NCI-H2227 treated with DMSO at 0.1 percent for 48 hours (cell line): ENCODE results near the gene MEN1.

Source experiments
- DNase-seq: peaks from one replicate; lab custom pipeline; 2025; lab: John Stamatoyannopoulos, UW

Gene MEN1

DNA sequence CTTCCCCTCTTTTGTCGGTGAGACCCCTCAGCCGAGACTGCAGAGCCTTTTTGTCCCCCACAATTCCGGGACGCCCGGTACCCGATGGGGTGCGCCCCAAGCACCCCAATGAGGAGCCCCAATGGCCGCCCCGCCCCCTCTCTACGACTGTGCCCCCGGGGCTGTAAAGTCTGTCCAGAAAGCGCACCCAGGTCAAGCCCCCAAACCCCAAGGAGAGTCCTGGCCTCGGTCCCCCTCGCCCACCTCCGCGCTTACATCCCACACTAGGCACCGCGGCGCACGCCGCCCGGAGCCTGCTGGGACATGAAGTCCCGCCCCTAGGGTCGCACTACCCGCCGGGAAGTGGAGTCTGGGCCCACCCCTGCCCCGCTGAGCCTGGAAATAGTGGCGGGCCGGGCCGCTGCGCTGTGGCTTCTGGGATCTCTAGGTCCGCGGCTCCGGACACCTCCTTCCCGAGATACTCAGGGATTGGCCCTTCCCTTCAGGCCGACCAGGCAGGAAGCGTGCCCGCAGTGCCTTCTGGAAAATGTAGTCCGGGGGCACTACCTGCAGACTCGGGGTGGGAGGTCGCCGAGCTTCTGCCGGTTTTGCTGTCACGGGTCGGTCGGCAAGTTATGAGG, at the start of gene MEN1:
TSS of gene MEN1 (minus strand) at position 281 of the 620 bp plus-strand sequence. CDS start 442 bp downstream, outside the sequence.
- DNase-seq, result peak; percentile 98

- no peak for DNase-seq
Observed at GRCh38 chr11:64859542-64860414, 49.4 kb upstream of the MEN1 start.

DNA sequence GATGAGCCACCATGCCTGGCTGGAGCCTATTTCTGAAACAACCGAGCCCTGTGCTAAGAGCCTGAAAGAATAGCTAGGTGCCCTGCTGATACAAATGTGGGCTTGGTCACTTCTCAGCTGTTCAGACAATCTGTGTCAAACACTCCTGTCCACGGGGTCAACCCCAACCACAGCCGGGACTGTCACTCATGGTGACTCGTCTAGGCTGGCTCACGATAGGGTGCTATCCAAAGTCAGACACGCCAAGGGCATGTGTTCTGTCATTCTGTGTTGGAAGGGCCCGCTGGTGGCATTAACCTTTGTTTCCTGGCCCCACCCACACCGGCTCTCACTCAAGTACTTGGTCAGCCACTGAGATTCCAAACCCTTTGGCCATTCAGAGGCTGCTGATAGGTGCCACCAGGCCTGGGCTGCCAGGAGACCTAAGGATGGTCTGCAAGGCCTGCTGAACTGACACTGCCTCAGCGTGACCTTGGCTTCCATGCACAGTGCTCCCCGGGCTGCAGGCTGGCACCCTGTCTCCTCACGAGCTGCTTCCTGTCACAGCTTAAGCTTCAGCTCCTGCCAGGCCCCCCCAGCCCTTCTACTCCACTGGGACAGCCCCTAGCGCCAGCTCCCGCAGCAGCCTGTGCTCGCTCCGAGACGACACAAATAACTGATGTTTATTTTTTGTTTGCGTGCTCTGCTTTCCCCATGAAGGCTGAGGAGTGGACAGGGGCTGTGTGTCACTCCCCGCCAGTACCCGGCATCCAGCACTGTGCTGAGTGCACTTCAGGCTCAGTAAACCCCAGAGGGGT, 48.3 kb upstream of the MEN1 start:
- no peak for DNase-seq

GRCh38 chr11:64857485-64857884, 47.1 kb upstream of the MEN1 start:
- DNase-seq, result no peak

- DNase-seq, result no peak
Observed at GRCh38 chr11:64856382-64857227, 46.3 kb upstream of the MEN1 start.

DNA sequence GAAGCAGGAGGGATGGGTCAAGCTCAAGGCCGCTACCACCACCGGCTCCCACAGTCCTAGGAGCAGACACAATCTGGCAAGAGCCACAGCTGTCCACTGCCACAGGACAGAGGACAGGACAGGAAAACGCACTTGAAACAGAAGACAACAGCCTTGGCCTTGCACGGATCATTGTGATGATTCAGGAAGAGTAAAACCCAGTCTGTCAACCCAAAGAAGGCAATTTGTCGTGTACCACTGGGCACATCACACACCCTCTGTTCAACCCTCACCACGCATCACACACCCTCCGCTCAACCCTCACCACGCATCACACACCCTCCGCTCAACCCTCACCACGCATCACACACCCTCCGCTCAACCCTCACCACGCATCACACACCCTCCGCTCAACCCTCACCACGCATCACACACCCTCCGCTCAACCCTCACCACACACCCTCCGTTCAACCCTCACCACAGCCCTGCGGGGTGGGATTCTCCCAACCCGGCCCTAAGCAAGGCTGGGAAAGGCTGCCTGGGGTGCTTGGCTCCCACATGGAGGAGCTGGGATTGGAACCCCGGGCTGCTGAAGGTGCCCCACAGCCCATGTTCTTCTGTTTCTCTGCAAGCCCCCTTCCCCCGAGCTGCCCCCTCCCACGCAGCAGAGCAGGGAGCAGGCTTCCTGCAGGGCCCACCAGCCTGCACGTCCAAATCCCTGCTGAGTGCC, 45.4 kb upstream of the MEN1 start:
- DNase-seq, result no peak

DNA sequence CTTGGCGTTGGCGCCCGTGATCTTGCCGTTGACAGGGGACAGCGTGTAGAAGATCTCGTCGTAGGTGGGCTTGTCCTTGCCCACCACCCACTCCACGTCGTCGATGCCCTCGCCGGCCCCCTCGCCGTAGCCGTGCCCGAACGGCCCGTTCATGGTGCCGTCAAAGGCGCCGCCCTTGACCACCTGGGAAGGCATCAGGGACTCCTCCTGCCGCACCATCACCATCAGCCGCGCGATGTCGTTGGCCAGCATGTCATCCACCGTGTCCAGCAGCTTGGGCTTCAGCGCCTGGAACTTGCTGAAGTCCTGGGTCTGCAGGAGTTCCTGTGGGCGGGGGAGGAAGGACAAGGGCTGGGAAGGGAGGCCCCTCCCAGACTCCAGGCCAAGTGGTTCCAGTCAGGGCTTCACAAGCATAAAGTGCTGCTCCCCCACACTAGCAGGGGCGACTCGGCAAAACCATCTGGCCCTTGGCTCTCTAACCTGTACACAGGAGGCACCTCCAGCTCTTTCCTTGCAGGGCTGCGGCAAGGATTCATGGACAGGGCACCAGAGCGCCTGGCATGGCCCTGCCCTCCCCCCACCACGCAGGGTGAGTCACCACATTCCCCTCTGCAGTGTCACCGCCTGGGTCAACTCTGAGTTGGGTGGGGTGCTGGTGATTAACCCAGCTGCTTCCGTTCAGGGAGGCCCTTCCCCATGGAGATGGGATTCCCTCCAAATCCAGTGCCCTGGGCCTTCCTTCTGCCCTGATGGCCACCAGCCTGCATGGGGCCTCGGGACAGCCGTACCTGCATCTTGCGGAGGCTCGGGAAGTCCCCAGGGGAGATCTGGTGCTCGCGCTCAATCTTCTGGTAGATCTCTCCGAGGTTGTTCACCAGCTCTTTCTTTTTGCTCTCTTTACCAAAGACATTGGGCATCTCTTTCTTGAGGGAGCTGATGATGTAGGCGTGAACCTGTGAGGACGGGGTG, 44.5 kb upstream of the MEN1 start:
- no peak for DNase-seq

GRCh38 chr11:64854157-64854533, 43.8 kb upstream of the MEN1 start:
- DNase-seq, result no peak

GRCh38 chr11:64853709-64854108, 43.4 kb upstream of the MEN1 start:
- DNase-seq, result no peak

DNA sequence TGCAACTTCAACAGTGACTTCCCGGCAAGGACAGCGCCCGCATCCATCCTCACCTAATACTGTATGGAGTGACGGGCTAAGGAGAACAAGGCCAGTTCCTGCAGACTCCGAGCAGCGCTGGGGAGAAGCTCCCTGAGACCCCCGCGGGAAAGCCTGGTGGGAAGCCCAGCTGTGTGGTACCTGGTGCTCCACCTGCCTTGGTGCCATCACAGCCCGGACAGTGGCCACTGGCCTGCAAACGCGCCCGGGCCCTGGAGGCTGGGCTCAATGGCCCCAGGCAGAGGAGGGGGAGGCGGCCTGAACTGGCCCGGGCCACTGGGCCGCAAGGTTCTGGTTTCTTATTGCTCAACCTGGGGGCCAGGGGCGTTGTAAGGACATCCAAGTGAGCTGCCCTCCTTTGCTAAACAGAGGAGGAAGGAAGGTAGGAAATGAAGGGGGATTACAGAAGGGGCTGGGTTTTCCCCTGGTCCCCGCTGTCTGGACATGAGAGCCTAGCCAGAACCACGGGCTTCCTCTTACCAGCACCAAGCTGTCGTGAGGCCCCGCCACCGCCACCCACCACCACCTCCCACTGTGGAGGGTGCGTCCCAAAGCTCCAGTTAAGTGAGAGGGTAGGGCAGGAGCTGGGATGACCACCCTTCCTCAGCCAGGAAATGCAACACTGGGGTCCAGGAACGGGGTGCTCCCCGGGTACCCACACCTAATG, 42.6 kb upstream of the MEN1 start:
- DNase-seq, result no peak

DNA sequence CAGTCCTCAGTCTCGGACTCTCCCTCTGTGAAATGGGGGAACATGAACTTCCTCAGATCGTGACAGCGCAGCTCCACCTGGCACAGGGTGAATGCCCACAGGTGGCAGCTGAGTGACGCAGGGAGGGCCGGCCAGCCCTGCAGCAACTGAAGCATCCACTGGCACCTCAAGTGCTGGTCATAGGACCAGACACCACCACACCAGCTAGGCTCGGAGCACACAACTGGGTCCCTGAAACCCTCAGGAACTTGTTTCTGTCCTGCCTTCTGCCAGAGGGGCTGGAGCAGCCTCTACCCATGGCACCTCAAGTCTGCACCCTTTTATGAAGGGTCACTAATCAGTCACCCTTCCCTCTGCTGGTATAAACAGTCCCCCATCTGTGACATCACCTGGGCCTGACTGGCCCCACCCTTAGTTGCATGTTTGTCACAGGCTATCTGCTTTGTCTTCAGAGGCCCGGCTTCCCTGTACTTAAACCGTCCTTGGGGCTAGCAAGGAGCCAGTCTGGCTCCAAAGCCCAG, 41.5 kb upstream of the MEN1 start:
- no peak for DNase-seq

- no peak for DNase-seq
Observed at GRCh38 chr11:64850979-64851567, 40.7 kb upstream of the MEN1 start.

DNA sequence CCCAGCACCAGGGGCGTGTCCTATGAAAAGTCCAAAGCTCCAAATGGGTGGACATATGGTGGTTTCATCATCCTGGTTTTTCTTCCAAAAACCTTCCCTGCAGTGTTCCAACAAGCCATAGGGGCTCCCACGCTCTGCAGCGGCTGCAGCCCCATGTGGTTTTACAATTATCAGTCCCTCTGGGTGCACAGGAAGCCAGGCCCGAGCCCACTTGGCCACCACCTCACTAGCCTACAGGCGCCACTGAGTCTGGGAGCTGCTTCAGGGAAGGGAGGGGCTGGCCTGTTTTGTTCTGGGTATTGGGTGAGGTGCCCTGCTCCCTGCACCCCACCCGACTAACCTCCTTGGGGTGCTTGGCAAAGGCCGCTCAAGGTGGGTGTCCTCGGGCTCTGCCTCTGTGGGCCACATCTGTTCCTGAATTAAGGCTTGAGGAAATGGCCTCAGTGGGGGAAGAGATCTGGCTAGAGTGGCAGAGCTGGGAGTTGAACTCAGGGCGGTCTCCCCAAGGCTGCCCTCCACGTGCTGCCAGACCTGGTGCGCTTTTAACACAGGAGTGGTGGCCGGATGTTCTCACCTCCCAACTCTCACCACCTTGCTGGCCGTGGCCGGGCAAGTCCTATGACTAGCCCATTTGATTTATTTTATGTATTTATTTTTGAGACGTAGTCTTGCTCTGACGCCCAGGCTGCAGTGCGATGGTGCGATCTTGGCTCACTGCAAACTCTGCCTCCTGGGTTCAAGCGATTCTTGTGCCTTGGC, 39.4 kb upstream of the MEN1 start:
- DNase-seq, result no peak

GRCh38 chr11:64848826-64849597, 38.7 kb upstream of the MEN1 start:
- DNase-seq, result no peak

DNA sequence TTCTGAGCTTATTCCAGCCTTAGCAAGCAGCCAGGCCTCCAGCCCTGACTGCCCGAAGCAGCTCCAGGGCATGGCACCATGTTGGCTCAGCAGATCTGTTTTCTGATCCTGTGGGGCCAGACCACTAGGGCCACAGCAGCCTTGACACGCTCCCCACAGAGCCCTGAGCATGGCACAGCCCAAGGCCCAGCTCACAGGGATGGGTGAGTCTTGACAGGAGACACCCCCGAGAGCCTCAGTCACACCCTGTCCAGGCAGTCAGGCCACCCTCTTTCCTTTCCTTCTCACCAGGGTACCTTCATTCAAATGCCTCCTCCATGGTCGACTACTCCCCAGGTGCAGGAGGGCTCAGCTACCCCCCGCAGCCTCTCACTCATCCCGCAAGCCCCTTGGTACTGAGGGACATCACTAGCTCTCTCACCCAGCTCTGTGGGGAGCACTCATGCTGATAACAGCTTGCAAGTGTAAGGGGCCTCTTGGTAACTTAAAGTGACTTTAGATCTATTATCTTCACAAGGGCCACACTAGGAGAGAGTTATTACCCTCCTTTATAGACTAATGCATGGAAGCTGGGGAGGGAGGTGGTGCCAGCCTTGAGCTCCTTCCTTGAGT, 38.0 kb upstream of the MEN1 start:
- no peak for DNase-seq

GRCh38 chr11:64846998-64847666, 36.8 kb upstream of the MEN1 start:
- peak; percentile 85 for DNase-seq
